ENCODE data around the gene PCDH17. TPM values are rescaled to one million over a fixed set of nuclear protein-coding genes. Genes with fewer than 3 reads are reported as not detected.
A peak's percentile ranks its signal among the peaks of the same experiment; 100 is the strongest.

Gene PCDH17
- total RNA-seq, 1 experiment from 2014 or later, result 0.85 TPM

DNA sequence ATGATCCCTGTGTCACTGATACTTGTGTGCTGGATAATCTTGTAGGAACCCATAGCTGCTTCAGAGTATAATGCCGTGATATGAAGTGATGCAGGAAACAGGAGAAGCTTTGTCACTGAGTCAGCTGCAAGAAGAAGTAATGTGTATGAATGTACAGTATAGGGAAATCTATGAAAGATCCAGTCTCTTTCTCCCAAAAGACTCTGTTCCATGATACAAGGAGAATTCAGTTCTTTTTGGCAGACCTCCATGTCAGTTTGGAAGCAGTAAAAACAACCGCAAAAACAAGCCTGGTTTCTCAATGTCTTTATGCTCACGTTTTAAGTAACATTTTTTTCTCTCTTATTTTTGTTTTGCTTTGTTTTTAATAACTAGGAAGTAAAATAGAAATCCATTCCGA, 33.9 kb downstream of the PCDH17 start (continued):
- TF ChIP-seq, protein P1, sequence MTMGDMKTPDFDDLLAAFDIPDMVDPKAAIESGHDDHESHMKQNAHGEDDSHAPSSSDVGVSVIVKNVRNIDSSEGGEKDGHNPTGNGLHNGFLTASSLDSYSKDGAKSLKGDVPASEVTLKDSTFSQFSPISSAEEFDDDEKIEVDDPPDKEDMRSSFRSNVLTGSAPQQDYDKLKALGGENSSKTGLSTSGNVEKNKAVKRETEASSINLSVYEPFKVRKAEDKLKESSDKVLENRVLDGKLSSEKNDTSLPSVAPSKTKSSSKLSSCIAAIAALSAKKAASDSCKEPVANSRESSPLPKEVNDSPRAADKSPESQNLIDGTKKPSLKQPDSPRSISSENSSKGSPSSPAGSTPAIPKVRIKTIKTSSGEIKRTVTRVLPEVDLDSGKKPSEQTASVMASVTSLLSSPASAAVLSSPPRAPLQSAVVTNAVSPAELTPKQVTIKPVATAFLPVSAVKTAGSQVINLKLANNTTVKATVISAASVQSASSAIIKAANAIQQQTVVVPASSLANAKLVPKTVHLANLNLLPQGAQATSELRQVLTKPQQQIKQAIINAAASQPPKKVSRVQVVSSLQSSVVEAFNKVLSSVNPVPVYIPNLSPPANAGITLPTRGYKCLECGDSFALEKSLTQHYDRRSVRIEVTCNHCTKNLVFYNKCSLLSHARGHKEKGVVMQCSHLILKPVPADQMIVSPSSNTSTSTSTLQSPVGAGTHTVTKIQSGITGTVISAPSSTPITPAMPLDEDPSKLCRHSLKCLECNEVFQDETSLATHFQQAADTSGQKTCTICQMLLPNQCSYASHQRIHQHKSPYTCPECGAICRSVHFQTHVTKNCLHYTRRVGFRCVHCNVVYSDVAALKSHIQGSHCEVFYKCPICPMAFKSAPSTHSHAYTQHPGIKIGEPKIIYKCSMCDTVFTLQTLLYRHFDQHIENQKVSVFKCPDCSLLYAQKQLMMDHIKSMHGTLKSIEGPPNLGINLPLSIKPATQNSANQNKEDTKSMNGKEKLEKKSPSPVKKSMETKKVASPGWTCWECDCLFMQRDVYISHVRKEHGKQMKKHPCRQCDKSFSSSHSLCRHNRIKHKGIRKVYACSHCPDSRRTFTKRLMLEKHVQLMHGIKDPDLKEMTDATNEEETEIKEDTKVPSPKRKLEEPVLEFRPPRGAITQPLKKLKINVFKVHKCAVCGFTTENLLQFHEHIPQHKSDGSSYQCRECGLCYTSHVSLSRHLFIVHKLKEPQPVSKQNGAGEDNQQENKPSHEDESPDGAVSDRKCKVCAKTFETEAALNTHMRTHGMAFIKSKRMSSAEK (CRISPR knock-in tag; IDR thresholded peaks at IDR 0.05; ENCODE audit: borderline replicate concordance), result no peak

DNA sequence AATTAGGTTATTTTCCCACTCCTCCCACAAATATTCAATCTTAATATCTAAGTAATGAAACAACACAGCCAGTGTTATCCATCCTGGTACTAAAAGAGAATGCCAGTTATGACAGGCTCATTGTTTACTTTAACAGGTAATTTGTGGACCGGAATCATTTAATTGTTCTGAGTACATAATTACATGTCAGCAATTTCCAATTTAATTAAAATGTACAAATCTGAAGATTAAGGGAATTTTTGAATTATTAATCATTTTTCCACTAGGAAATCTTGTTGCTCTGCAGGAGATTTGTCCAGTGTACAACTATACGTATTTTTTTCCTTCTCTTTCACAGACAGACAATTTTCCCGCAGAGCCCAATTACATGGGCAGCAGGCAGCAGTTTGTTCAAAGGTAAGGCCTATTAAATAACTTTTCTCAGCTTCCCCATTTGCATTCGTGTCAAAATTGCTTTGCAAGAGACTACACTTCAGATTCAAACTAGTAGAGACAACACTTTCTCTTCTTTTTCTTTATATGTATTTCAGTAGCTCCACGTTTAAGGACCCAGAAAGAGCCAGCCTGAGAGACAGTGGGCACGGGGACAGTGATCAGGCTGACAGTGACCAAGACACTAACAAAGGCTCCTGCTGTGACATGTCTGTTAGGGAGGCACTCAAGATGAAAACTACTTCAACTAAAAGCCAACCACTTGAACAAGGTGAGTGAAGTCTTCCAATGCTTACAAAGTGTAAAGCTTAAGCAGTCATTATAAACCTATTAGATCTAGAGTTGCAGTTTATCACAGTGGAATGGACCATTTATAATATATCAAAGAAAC, 34.8 kb downstream of the PCDH17 start:
- CTCF ChIA-PET, result interaction anchor here (0.7 kb wide), 1 partner anchor 33 kb away, joined by 4 read pairs; no protein-coding TSS in a partner anchor
- TF ChIP-seq ZNF512 (CRISPR knock-in tag; IDR thresholded peaks at IDR 0.05; ENCODE audit: borderline replicate concordance) (no peak), RELA (CRISPR knock-in tag; IDR thresholded peaks at IDR 0.05; ENCODE audit: borderline replicate concordance) (no peak), ATF1 (CRISPR knock-in tag; IDR thresholded peaks at IDR 0.05) (no peak), ZNF423 (CRISPR knock-in tag; IDR thresholded peaks at IDR 0.05) (no peak), TEAD1 (CRISPR knock-in tag; IDR thresholded peaks at IDR 0.05) (no peak), SMAD3 (CRISPR knock-in tag; IDR thresholded peaks at IDR 0.05; ENCODE audit: borderline replicate concordance) (no peak), SP1 (CRISPR knock-in tag; conservative IDR thresholded peaks at IDR 0.05) (no peak), TCF7 (CRISPR knock-in tag; IDR thresholded peaks at IDR 0.05; ENCODE audit: low read depth) (no peak), GABPB1 (CRISPR knock-in tag; IDR thresholded peaks at IDR 0.05) (no peak), GTF2I (CRISPR knock-in tag; conservative IDR thresholded peaks at IDR 0.05) (no peak), ETV6 (CRISPR knock-in tag; IDR thresholded peaks at IDR 0.05) (no peak), NR2C2 (CRISPR knock-in tag; IDR thresholded peaks at IDR 0.05) (no peak)
- TF ChIP-seq, protein P2, sequence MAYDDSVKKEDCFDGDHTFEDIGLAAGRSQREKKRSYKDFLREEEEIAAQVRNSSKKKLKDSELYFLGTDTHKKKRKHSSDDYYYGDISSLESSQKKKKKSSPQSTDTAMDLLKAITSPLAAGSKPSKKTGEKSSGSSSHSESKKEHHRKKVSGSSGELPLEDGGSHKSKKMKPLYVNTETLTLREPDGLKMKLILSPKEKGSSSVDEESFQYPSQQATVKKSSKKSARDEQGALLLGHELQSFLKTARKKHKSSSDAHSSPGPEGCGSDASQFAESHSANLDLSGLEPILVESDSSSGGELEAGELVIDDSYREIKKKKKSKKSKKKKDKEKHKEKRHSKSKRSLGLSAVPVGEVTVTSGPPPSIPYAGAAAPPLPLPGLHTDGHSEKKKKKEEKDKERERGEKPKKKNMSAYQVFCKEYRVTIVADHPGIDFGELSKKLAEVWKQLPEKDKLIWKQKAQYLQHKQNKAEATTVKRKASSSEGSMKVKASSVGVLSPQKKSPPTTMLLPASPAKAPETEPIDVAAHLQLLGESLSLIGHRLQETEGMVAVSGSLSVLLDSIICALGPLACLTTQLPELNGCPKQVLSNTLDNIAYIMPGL (CRISPR knock-in tag; IDR thresholded peaks at IDR 0.05), result no peak
- TF ChIP-seq, protein P3, sequence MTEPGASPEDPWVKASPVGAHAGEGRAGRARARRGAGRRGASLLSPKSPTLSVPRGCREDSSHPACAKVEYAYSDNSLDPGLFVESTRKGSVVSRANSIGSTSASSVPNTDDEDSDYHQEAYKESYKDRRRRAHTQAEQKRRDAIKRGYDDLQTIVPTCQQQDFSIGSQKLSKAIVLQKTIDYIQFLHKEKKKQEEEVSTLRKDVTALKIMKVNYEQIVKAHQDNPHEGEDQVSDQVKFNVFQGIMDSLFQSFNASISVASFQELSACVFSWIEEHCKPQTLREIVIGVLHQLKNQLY (CRISPR knock-in tag; IDR thresholded peaks at IDR 0.05), result no peak
- TF ChIP-seq, protein P4, sequence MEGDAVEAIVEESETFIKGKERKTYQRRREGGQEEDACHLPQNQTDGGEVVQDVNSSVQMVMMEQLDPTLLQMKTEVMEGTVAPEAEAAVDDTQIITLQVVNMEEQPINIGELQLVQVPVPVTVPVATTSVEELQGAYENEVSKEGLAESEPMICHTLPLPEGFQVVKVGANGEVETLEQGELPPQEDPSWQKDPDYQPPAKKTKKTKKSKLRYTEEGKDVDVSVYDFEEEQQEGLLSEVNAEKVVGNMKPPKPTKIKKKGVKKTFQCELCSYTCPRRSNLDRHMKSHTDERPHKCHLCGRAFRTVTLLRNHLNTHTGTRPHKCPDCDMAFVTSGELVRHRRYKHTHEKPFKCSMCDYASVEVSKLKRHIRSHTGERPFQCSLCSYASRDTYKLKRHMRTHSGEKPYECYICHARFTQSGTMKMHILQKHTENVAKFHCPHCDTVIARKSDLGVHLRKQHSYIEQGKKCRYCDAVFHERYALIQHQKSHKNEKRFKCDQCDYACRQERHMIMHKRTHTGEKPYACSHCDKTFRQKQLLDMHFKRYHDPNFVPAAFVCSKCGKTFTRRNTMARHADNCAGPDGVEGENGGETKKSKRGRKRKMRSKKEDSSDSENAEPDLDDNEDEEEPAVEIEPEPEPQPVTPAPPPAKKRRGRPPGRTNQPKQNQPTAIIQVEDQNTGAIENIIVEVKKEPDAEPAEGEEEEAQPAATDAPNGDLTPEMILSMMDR (IDR thresholded peaks at IDR 0.05), result no peak
- TF ChIP-seq, protein P5, sequence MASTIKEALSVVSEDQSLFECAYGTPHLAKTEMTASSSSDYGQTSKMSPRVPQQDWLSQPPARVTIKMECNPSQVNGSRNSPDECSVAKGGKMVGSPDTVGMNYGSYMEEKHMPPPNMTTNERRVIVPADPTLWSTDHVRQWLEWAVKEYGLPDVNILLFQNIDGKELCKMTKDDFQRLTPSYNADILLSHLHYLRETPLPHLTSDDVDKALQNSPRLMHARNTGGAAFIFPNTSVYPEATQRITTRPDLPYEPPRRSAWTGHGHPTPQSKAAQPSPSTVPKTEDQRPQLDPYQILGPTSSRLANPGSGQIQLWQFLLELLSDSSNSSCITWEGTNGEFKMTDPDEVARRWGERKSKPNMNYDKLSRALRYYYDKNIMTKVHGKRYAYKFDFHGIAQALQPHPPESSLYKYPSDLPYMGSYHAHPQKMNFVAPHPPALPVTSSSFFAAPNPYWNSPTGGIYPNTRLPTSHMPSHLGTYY (CRISPR knock-in tag; IDR thresholded peaks at IDR 0.05), result no peak
- Mint-ChIP-seq H3K9me3 (no peaks in the 10 kb centered on the region), H3K4me1 (peaks cover 15% of the 10 kb centered on the region), H3K27me3 (ENCODE audit: low read depth) (no peaks in the 10 kb centered on the region), H3K36me3 (no peaks in the 10 kb centered on the region), H3K27ac (no peak overlapping the region), H3K4me3 (no peak overlapping the region)
- POLR2A ChIA-PET, result no interaction called here
- DNase-seq (ENCODE audit: low spot score) (no peak), ATAC-seq (peak; percentile 28; the same call in 1 of the 2 replicates)

Measured in WTC11 (cell line).